ENCODE measurements around the gene C7orf33.

C7orf33 gene

DNA sequence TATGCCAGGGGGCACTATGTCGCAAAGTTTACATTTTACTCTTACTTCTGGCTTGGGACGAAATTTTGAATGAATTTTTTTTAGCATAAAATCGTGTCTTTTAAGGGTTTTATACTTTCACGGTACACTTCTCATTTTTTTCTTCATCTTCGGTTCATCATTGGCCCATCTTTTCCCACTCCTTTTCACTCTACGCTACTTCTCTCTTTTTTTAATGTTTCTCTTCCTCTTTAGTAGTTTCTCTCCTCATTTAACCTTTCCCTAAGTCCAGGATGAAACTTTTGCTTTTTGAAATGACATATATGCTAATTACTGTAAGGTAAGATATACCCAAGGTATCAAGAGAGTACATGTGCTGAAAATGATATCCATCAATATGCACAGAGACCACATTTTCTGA is 39.5 kb downstream of the C7orf33 start:
- DNase-seq: no peak

DNA sequence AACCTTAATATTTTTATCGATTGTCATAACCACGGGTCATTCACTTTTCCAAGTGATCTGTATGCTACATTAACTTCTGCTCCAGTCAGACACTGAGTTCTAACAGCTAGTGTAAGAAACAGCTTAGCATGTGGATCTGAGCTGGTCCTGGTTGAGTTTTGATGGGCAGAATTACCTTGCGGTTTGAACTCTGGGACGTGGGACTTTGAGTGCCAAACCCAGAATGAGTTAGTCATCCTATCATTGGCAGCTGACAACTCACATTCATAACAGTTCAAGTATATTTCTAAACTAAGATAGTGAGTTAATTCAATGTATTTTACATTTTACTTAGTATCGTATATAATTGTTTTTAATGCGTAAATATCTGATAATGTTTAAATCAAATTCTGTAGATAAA is 43.2 kb downstream of the C7orf33 start:
- DNase-seq: no peak

DNA sequence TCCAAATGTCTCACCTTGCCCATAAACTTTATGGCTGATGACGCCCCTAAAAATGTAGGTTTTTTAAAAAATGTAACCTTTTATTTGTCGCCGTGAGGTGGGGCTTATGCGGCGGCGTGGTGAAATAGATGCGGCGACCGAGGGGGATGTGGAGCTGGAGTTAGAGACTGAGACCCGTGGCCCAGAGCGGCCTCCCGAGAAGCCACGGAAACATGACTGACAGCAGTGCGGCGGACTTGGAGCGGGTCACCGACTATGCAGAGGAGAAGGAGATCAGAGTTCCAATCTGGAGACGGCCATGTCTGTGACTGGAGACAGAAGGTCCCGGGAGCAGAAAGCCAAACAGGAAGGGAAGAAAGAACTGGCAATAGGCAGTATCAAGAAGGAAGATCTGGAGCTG is 46.5 kb downstream of the C7orf33 start:
- DNase-seq: no peak

DNA sequence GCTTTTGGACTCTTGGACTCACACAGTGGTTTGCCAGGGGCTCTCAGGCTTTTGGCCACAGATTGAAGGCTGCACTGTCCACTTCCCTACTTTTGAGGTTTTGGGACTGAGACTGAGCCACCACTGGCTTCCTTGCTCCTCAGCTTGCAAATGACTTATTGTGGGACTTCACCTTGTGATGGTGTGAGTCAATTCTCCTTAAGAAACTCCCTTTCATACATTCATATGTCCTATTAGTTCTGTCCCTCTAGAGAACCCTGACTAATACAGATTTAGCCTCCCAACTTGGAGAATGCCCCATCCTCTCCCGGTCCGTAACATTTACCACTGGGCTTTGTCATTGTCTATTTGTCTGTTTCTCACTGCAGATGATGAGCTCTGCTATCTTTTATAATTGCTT is 55.3 kb downstream of the C7orf33 start:
- DNase-seq: no peak

DNA sequence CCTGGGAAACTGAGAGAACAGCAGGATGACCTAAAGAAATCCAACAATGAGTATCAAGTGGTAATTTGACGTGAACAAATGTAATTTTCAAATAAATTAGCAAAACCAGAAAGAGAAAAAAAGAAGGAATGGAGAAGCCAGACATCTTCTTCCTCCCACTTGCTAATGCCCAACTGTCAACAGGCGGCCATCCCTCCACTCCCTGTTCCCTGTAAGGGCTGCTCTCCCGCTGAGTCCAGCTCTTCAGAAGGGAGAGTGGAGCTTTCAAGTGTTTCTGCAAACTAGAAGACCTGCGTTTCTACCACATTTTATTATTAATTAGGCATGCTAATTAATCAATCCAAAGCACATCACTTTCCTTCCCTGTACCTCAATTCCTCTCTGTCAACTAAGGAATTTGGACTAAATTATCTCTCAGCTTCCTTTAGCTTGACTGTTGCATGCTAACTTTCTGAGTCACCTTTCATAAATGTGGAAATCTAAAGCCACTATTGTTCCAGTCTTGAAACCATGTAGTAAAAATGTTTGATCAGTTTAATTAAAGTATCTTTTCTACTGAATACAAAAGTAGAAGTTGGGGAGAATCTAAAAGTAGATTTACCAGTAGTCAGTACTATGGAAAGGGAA is 59.8 kb downstream of the C7orf33 start:
- no peak for DNase-seq

DNA sequence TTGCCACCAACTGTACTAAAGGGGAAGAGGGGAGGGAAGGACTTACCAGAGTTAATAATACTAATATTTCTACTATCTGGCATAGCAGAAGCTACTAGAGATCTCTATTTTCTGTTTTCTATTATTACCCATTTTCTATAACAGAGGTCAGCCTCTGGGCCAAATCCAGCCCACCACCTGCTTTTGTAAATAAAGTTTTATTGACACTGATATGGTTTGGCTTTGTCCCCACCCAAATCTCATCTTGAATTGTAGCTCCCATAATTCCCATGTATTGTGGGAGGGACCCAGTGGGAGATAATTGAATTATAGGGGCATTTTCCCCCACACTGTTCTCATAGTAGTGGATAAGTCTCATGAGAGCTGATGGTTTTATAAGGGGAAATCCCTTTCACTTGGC is 62.2 kb downstream of the C7orf33 start:
- DNase-seq: no peak

DNA sequence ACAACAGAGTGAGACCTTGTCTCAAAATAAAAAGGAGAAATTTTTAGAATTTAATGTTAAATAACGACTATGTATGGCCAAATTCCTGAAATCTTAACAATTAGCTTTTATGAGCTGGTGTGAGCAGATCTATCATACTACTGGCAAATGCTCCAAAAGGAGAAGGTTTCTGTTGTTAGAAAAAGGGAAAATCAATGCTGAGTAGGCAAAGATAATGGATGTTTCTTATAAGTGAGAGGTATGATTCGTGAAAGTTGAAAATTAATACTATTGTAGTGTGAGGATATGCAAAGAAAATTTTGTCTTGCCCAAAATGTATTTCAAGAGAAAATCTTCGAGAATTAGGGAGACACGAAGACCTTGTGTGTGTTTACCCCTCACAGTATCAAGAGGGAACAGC is 67.4 kb downstream of the C7orf33 start:
- no peak for DNase-seq

DNA sequence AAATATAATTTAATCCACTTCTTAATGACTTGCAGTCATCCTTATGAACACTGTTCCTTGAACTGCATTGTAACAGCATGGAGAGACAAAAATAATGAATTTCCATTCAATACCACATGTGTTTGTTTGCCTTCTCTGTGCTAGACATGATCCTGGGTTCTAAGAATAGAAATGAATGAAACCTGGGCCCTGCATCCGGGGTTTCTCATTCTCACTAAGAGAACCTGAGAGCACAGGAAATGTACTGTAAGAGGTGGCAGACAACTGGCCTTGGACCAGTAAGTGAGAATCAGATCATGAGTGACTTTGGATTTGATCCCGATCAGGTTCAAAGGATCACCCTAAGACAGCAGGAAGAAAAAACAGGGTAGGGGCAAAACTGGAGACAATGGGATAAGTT is 70.9 kb downstream of the C7orf33 start:
- no peak for DNase-seq

DNA sequence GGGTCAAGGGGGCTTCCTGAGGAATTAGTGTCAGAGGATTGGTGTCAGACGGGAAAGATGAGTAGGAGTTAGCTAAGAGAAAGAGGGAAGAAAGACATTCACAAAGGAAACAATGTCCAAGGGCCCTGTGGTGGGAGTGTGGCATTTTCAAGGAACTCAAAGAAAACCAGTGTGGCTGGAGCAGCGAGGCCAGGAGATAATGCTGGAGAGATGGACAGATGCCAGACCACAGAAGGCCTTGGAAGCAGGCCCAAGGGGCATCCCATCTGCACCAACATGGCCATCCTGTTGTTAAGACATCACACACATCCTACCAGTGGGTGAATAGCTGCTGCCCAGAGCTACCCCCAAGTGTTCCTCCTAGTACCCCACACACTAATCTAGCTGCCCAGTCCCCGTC is 72.1 kb downstream of the C7orf33 start:
- no peak for DNase-seq

DNA sequence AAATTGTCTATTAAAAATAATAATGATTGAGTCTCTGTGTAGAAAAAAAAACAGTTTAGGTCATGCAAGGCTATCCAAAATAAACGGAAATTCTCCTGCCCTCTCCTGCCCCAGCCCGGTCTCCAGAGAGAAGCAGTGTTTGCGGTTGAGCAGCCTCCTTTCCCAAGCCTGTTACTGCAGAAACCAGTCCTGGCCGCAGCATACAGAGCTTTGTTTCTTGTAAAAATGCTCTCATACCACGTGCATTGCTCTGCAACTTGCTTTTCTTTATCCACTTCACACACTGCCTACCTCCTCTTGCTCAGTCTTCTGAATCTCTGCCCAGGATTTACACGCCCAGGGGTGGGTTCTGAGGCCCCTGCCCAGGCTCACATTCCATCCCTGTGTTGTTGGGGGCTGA is 73.8 kb downstream of the C7orf33 start:
- no peak for DNase-seq

DNA sequence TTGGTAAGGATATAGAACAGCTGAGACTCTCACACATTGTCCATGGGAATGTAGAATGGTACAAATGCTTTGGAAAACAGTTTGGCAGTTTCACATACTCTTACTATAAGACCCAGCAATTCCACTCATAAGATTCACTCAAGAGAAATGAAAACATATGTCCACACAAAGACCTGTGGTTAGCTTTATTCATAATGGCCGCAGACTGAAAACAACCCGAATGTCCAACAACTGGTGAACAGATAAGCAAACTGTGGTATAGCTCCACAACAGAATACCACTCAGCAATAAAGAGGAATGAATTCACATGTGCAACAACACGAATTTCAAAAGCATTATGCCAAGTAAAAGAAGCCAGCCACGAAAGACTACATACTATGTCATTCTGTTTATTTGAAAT is 74.7 kb downstream of the C7orf33 start:
- no peak for DNase-seq
